Amniotic stem cell (primary cell): ENCODE data around the gene KLHL9.

ENCODE experiments used
- DNase-seq: peaks from one replicate; lab custom pipeline; 2025; lab: John Stamatoyannopoulos, UW

Gene KLHL9

GRCh38 chr9:21317956-21318923, 17.0 kb downstream of the KLHL9 start:
- peak; percentile 21 for DNase-seq

GRCh38 chr9:21316860-21317259, 18.3 kb downstream of the KLHL9 start:
- DNase-seq = no peak

- no peak for DNase-seq
Measured at GRCh38 chr9:21316032-21316842, 19.0 kb downstream of the KLHL9 start.

GRCh38 chr9:21314152-21314551, 21.1 kb downstream of the KLHL9 start:
- no peak for DNase-seq

GRCh38 chr9:21311889-21312288, 23.3 kb downstream of the KLHL9 start:
- no peak for DNase-seq

- DNase-seq = no peak
Measured at GRCh38 chr9:21305213-21305612, 30.0 kb downstream of the KLHL9 start, which contains the start of gene IFNA5. Gene IFNA5, minus strand, starts transcription at chr9:21305313. Its CDS starts 57 bp downstream, at chr9:21305256.

- no peak for DNase-seq
Measured at GRCh38 chr9:21295992-21296391, 39.2 kb downstream of the KLHL9 start.

- DNase-seq = no peak
Measured at GRCh38 chr9:21294904-21295538, 40.2 kb downstream of the KLHL9 start.

- DNase-seq = no peak
Measured at GRCh38 chr9:21294364-21294774, 40.8 kb downstream of the KLHL9 start.

- DNase-seq = no peak
Measured at GRCh38 chr9:21289848-21290247, 45.4 kb downstream of the KLHL9 start.

GRCh38 chr9:21287280-21287679, 47.9 kb downstream of the KLHL9 start:
- no peak for DNase-seq

- no peak for DNase-seq
Measured at GRCh38 chr9:21286659-21287058, 48.5 kb downstream of the KLHL9 start.

GRCh38 chr9:21286099-21286498, 49.1 kb downstream of the KLHL9 start:
- DNase-seq = no peak

- no peak for DNase-seq
Measured at GRCh38 chr9:21281275-21281674, 53.9 kb downstream of the KLHL9 start.
